MG63 (cell line): ENCODE results near the gene DEFB110. TPM values are rescaled to one million over a fixed set of nuclear protein-coding genes. Genes with fewer than 3 reads are reported as not detected.

Source experiments
- DNase-seq: peaks from one replicate; pipeline ENCODE4 v3.0.0-alpha.2; 2020
- H3K27me3 ChIP-seq: fragments of 250-450 bp; sonication (Bioruptor Pico); 2 replicates; pipeline ENCODE4 v1.5.1; 2020; ENCODE audit warnings: mild to moderate bottlenecking, moderate library complexity
- H3K36me3 ChIP-seq: fragments of 250-450 bp; sonication (Bioruptor Pico); 2 replicates; pipeline ENCODE4 v1.5.1; 2020; ENCODE audit warnings: mild to moderate bottlenecking, moderate library complexity
- H3K4me3 ChIP-seq: fragments of 250-450 bp; sonication (Bioruptor Pico); 2 replicates; pipeline ENCODE4 v1.5.1; 2020; ENCODE audit warnings: mild to moderate bottlenecking, moderate library complexity
- H3K9me3 ChIP-seq: fragments of 250-450 bp; sonication (Bioruptor Pico); 2 replicates; pipeline ENCODE4 v1.5.1; 2020; ENCODE audit warnings: mild to moderate bottlenecking, moderate library complexity
- total RNA-seq: library from RNA; depleted of rRNA; stranded (reverse); fragments of >200 nt; shearing (Covaris generic); gene quantifications from 2 replicates; pipeline ENCODE4 v1.2.3, GENCODE V29; 2014; ENCODE audit warnings: low replicate concordance; rRNA removed

The DEFB110 gene
- total RNA-seq, 1 experiment from 2014 or later, result not detected

DNA sequence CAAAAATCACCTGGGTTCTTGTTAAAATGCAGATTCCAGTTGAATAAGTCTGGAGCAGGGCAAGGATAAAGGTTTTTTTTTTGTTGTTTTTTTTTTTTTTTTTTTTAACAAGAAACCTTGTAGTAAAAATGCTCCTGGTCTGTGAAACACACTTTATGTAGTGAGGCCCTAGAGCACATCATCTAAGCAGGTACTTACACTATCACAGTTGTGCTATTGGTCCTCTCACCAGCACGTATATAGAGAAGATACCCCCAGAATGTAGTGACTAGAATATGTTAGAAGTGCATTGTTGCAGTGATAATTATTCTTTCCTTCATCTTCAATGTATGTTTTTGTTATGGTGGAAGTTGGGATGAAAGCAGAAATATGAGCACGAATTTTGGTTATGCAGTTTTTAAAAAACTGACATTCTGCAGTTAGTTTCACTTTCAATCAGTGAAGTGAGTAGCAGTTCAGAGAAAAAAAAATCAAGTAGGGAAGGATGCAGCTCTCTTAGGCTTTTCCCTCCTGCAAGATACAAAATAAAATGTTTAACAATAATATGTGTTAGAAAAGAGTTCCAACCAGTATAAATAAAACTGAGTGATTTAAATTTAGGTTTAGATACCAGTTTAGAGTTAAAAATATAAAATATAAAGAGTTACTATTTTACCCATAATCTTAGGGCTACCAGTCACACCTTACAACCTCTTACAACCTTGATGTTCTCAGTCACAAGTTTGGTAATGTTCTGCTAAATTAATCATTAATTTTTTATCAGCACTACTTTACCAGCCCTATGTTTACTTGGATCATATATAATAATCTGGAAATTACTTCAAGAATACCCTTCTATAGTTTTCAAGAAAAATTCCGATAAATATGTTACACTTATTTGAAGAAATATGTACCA lies 43.2 kb downstream of the DEFB110 start:
- no peak for DNase-seq
- H3K4me3 ChIP-seq, result peak overlapping the region; percentile 43

GRCh38 chr6:49969605-49970004 lies 52.2 kb downstream of the DEFB110 start, which contains the start of gene DEFB113:
TSS of gene DEFB113 (minus strand) at chr6:49969625. CDS start at chr6:49969625, 0 bp downstream.
- H3K9me3 ChIP-seq, result no peaks in the 10 kb centered on the region
- no peak within 1 kb of the TSS for H3K4me3 ChIP-seq
- no peaks in the 10 kb centered on the region for H3K36me3 ChIP-seq
- no peaks in the 10 kb centered on the region for H3K27me3 ChIP-seq
- no peak for DNase-seq

More for the DNA sequence above, 43.2 kb downstream of the DEFB110 start:
- Histone ChIP-seq H3K27me3 (no peaks in the 10 kb centered on the region), H3K36me3 (no peaks in the 10 kb centered on the region), H3K9me3 (no peaks in the 10 kb centered on the region; the same call in 1 of the 2 replicates)

Other genes starting within 250 kb of the DEFB110 start
- not detected in 2 replicates for gene PGK2, start 234.7 kb downstream of the DEFB110 start, total RNA-seq
- gene CRISP1, start 155.5 kb downstream of the DEFB110 start, total RNA-seq, result not detected in 2 replicates
- gene DEFB114, start 57.8 kb downstream of the DEFB110 start, total RNA-seq, result not detected in 2 replicates
- gene DEFB113, start 52.4 kb downstream of the DEFB110 start, total RNA-seq, result not detected in 2 replicates
- not detected in 2 replicates for gene DEFB112, start 27.9 kb upstream of the DEFB110 start, total RNA-seq